Brain microvascular endothelial cell (primary cell): ENCODE results near the gene EMB.
A peak's percentile ranks its signal among the peaks of the same experiment; 100 is the strongest.
"Not testable (repeated sequence)": the region's sequence is repeated elsewhere in the genome, so short reads cannot be mapped to it uniquely, and the experiment has no call there.

Experiments used
- DNase-seq: peaks from one replicate; pipeline ENCODE4 v3.0.0-alpha.2; 2020
- H3K27ac ChIP-seq: fragments of 250-450 bp; sonication (Bioruptor Pico); 2 replicates; pipeline ENCODE4 v1.5.1; 2020; ENCODE audit warnings: mild to moderate bottlenecking, moderate library complexity
- H3K27me3 ChIP-seq: fragments of 250-450 bp; sonication (Bioruptor Pico); replicated peaks from 2 replicates; pipeline ENCODE4 v1.5.1; 2020; ENCODE audit warnings: mild to moderate bottlenecking
- H3K36me3 ChIP-seq: fragments of 250-450 bp; sonication (Bioruptor Pico); replicated peaks from 2 replicates; pipeline ENCODE4 v1.5.1; 2020; ENCODE audit warnings: mild to moderate bottlenecking
- H3K4me3 ChIP-seq: 2 replicates; pipeline ENCODE4 v1.5.1; 2011; ENCODE audit warnings: low read depth, mild to moderate bottlenecking, control low read depth, low read length, moderate library complexity
- CTCF ChIP-seq: IDR thresholded peaks from 2 replicates; pipeline ENCODE4 v1.5.1; 2011; ENCODE audit warnings: low read depth, mild to moderate bottlenecking, moderate library complexity, low read length, control low read depth, inconsistent platforms; ENCODE audit errors: missing control alignments
- in situ Hi-C: cut with HindIII; loops from 2 replicates; pipeline ENCODE4 v1.10.0; 2017; ENCODE audit warnings: low sequenced_read_pairs, low pct_ligation_motif_present

The EMB gene

DNA sequence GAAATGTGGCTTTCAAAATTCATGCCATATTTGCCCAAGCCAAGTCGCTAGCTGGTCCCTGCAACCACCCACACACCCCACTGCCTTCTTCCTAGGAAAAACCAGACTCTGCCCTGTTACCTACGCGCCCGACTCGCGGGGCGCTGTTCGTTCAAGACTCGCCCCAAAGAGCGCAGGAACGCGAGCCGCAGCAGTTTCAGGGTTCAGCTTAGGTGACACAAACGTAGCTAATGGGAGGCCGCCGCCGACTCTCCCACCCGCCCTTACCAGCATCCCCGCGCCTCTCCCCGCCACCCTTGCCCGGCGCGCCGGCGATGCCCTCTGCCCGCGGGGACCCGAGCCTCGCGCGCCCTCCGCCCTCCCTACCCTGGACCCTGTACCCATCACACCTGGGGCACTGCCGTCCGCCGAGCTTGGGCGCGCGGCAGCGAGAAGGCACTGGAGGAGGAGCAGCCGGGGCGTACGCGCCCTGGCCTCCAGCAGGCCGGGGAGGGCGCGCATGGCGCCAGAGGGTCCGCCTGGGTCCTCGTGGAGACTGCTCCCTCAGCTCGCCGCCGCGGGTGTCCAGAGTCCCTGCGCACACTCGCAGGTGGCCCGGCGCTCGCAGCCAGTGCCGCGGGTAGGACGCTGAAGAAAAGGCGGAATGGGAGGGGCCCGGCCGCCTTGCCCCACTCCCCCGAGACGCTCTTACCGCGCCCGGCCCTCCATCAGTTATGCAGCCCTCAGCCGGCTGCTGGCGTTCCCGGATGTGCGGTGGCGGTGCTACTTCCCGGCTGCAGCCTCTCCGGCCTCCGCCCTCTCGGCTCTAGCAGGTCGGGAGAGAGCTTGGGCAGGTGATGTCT, at the start of gene EMB:
Gene EMB, minus strand, starts transcription at position 638 of the 842 bp plus-strand sequence. Its CDS starts 137 bp downstream, at position 501.
- peak; percentile 53 for TF ChIP-seq CTCF
- in situ Hi-C loops = no loop called here
- Histone ChIP-seq H3K27ac (no peak within 1 kb of the TSS), H3K27me3 (no peaks in the 10 kb centered on the region), H3K36me3 (no peaks in the 10 kb centered on the region), H3K4me3 (peak within 1 kb of the TSS; percentile 64)
- no peak for DNase-seq

DNA sequence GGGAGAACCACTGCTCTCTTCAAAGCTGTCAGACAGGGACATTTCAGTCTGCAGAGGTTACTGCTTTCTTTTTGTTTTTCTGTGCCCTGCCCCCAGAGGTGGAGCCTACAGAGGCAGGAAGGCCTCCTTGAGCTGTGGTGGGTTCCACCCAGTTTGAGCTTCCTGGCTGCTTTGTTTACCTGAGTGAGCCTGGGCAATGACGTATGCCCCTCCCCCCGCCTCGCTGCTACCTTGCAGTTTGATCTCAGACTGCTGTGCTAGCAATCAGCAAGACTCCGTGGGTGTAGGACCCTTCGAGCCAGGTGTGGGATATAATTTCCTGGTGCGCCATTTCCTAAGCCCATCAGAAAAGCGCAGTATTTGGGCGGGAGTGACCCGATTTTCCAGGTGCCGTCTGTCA, 48.4 kb upstream of the EMB start:
- H3K36me3 ChIP-seq, H3K4me3 ChIP-seq, H3K27me3 ChIP-seq, in situ Hi-C loops, DNase-seq, H3K27ac ChIP-seq: not testable (repeated sequence)

DNA sequence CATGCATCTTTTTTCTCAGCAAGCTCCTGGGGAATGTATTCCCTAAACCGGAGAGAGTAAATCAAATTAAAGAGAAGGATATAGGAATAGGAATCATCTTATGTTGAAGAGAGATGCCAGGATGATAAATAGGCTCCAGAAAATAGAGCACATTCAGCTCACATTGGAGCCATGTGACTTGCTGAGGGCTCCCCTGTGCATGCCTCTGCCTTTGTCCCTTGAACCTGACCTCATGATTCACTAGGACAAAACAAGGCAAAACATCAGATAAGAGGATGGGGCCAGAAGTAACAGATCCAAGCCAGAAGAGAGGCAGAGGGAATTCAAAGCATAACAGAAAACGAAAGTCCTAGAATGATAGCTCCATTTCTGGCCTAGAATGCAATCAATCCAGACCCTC, 37.7 kb upstream of the EMB start:
- DNase-seq, H3K27ac ChIP-seq, H3K4me3 ChIP-seq, H3K27me3 ChIP-seq, in situ Hi-C loops, H3K36me3 ChIP-seq: not testable (repeated sequence)

- Histone ChIP-seq H3K36me3 (no peaks in the 10 kb centered on the region), H3K27me3 (no peaks in the 10 kb centered on the region), H3K4me3 (no peak overlapping the region), H3K27ac (no peak overlapping the region)
- TF ChIP-seq CTCF = no peak
- in situ Hi-C loops = no loop called here
- DNase-seq = no peak
These were observed 35.5 kb upstream of the EMB start for GRCh38 chr5:50476549-50476948.

- in situ Hi-C loops, H3K27me3 ChIP-seq: not testable (repeated sequence)
These were observed 23.9 kb upstream of the EMB start for GRCh38 chr5:50465015-50465414.

DNA sequence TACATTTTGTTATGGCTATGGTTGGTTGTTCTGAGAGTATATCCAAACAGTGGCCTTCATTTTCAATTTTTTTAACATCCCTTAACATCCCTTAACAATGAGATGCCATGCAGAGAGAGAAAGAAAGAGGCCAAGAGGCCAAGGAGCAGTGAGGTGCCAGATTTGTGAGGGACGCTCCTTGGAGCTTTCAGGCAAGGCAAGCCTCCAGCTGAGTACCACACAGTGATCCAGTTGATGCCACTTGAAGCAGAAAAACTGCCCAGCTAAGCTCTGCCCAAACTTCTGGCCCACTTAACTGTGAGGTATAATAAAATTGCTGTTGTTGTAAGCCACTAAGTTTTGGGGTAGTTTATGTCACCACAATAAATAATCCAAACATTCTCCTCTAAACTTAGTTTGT, 22.6 kb upstream of the EMB start:
- Histone ChIP-seq H3K4me3 (no peak overlapping the region), H3K36me3 (no peaks in the 10 kb centered on the region), H3K27ac (no peak overlapping the region), H3K27me3 (no peaks in the 10 kb centered on the region)
- in situ Hi-C loops = no loop called here
- DNase-seq = no peak
- TF ChIP-seq CTCF = no peak

More at GRCh38 chr5:50465015-50465414, 23.9 kb upstream of the EMB start:
- H3K4me3 ChIP-seq, H3K27ac ChIP-seq, DNase-seq, H3K36me3 ChIP-seq: not testable (repeated sequence)

- in situ Hi-C loops = no loop called here
- Histone ChIP-seq H3K27me3 (no peaks in the 10 kb centered on the region), H3K4me3 (no peak overlapping the region), H3K27ac (no peak overlapping the region), H3K36me3 (no peaks in the 10 kb centered on the region)
- DNase-seq = no peak
- TF ChIP-seq CTCF = no peak
These were observed 22.0 kb upstream of the EMB start for GRCh38 chr5:50463047-50463446.

- in situ Hi-C loops, H3K27me3 ChIP-seq, H3K36me3 ChIP-seq, DNase-seq, H3K27ac ChIP-seq, H3K4me3 ChIP-seq: not testable (repeated sequence)
These were observed 21.5 kb upstream of the EMB start for GRCh38 chr5:50462579-50462978.

DNA sequence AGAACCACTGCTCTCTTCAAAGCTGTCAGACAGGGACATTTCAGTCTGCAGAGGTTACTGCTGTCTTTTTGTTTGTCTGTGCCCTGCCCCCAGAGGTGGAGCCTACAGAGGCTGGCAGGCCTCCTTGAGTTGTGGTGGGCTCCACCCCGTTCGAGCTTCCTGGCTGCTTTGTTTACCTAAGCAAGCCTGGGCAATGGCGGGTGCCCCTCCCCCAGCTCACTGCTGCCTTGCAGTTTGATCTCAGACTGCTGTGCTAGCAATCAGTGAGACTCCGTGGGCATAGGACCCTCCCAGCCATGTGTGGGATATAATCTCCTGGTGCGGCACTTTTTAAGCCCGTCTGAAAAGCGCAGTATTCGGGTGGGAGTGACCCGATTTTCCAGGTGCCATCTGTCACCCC, 17.3 kb upstream of the EMB start:
- H3K4me3 ChIP-seq, H3K36me3 ChIP-seq, H3K27ac ChIP-seq, DNase-seq, H3K27me3 ChIP-seq, in situ Hi-C loops: not testable (repeated sequence)

- not testable (repeated sequence) for H3K36me3 ChIP-seq
These were observed 8.2 kb upstream of the EMB start for GRCh38 chr5:50449241-50449640.

More at GRCh38 chr5:50449241-50449640, 8.2 kb upstream of the EMB start:
- H3K27ac ChIP-seq, H3K27me3 ChIP-seq, H3K4me3 ChIP-seq, DNase-seq, in situ Hi-C loops: not testable (repeated sequence)
